ENCODE measurements around the gene OR1N2. TPM values are rescaled to one million over a fixed set of nuclear protein-coding genes. Genes with fewer than 3 reads are reported as not detected.

Gene OR1N2
- total and polyA plus RNA-seq, 2 of the 4 experiments (the other 2 are of a cell fraction), result not detected

- Histone ChIP-seq H3K9me1 (ENCODE audit: insufficient read depth, low read length) (no peaks in the 10 kb centered on the region), H3K4me3 (ENCODE audit: insufficient read depth, low read depth, low read length) (no peak within 1 kb of the TSS), H3K36me3 (ENCODE audit: control insufficient read depth, insufficient read depth, low read length) (no peaks in the 10 kb centered on the region), H2AK9ac (replicated peaks; ENCODE audit: low read depth, low read length, poor library complexity) (no peak within 1 kb of the TSS), H3K4me2 (ENCODE audit: low read depth, low read length) (no peak within 1 kb of the TSS), H2BK20ac (ENCODE audit: low read depth, low read length) (no peak within 1 kb of the TSS), H3K4ac (ENCODE audit: low read depth, low read length) (no peak within 1 kb of the TSS), H2AFZ (replicated peaks; ENCODE audit: low read length, poor library complexity) (no peak within 1 kb of the TSS), H4K20me1 (ENCODE audit: insufficient read depth, low read length) (no peaks in the 10 kb centered on the region), H4K91ac (ENCODE audit: insufficient read depth, low read depth, low read length) (no peak within 1 kb of the TSS), H2BK15ac (ENCODE audit: low read depth, low read length) (no peak within 1 kb of the TSS), H3K14ac (replicated peaks; ENCODE audit: low read depth, low read length) (no peak within 1 kb of the TSS), H4K5ac (ENCODE audit: low read depth, low read length) (no peak within 1 kb of the TSS), H3K27me3 (ENCODE audit: control insufficient read depth, insufficient read depth, low read length) (peaks cover 20% of the 10 kb centered on the region), H3K56ac (ENCODE audit: extremely low read depth, insufficient read depth, low read length) (no peak within 1 kb of the TSS), H3K27ac (ENCODE audit: insufficient read depth, low read length) (no peak within 1 kb of the TSS), H2AK5ac (ENCODE audit: low read depth, low read length) (no peak within 1 kb of the TSS), H3K9ac (ENCODE audit: low read depth, low read length) (no peak within 1 kb of the TSS), H3K4me1 (ENCODE audit: control insufficient read depth, insufficient read depth, low read length) (no peaks in the 10 kb centered on the region), H3K18ac (ENCODE audit: low read depth, low read length) (no peak within 1 kb of the TSS), H3K9me3 (ENCODE audit: control insufficient read depth, insufficient read depth, low read length) (no peaks in the 10 kb centered on the region), H2BK5ac (ENCODE audit: low read depth, low read length, poor library complexity, severe bottlenecking) (no peak within 1 kb of the TSS), H2BK120ac (ENCODE audit: low read depth, low read length) (no peak within 1 kb of the TSS), H3K79me1 (ENCODE audit: low read depth in 1 of 2, low read length in 2 of 2) (no peaks in the 10 kb centered on the region), H4K8ac (ENCODE audit: low read depth in 2 of 2, low read length in 2 of 2) (no peak within 1 kb of the TSS), H3K23ac (ENCODE audit: low read depth, low read length) (no peak within 1 kb of the TSS)
- TF ChIP-seq RAD21 (IDR thresholded peaks at IDR 0.05; ENCODE audit: low read length) (no peak), RCOR1 (IDR thresholded peaks at IDR 0.05; ENCODE audit: insufficient replicate concordance, low read length) (no peak), CEBPB (IDR thresholded peaks at IDR 0.05; ENCODE audit: low read depth, low read length) (no peak), NFE2L2 (IDR thresholded peaks at IDR 0.05; ENCODE audit: low read depth, low read length) (no peak), POLR2A (IDR thresholded peaks at IDR 0.05; ENCODE audit: low read depth, low read length) (no peak), SMC3 (IDR thresholded peaks at IDR 0.05; ENCODE audit: low read depth, low read length) (no peak), ELK1 (IDR thresholded peaks at IDR 0.05; ENCODE audit: borderline replicate concordance, low read depth, low read length) (no peak), USF2 (IDR thresholded peaks at IDR 0.05; ENCODE audit: low read depth, low read length) (no peak), CTCF (conservative IDR thresholded peaks at IDR 0.05; ENCODE audit: low read depth, low read length) (no peak), RFX5 (IDR thresholded peaks at IDR 0.05; ENCODE audit: low read depth, low read length) (no peak), MAZ (IDR thresholded peaks at IDR 0.05; ENCODE audit: borderline replicate concordance, low read depth, low read length) (no peak), MXI1 (IDR thresholded peaks at IDR 0.05; ENCODE audit: borderline replicate concordance, low read depth, low read length) (no peak), FOS (IDR thresholded peaks at IDR 0.05; ENCODE audit: low read depth, low read length) (no peak), MAFK (IDR thresholded peaks at IDR 0.05; ENCODE audit: low read depth, low read length) (no peak)
- ChIA-PET CTCF (no interaction called here), POLR2A (ENCODE audit: unreplicated experiment) (no interaction called here)
- intact Hi-C loops (cut with micrococcal nuclease), result no loop called here
- BruUV-seq (replicated peaks), result no TSS peak
- WGBS, 2 experiments (ENCODE audit: extremely low coverage in 2 of 2, insufficient read length in 1 of 2), result no CpG with 5 or more reads among the region's 4 CpGs
- in situ Hi-C loops (cut with MboI; ENCODE audit: low sequenced_read_pairs), result no loop called here
- ATAC-seq (ENCODE audit: low read depth) (no peak), DNase-seq (no peak)
- dilution Hi-C loops (cut with HindIII; ENCODE audit: low sequenced_read_pairs, unreplicated experiment), result no loop called here
Measured at GRCh38 chr9:122518841-122519240, 34.1 kb upstream of the OR1N2 start, which contains the start of gene OR1J4. Gene OR1J4 (plus strand): TSS chr9:122519141. CDS start chr9:122519141, 0 bp downstream.
